T47D (cell line): Measurements from ENCODE around the gene ACOX2.

ENCODE experiments used
- DNase-seq, 2 experiments: peaks; one replicate each; pipeline versions ENCODE4 v3.0.0 to v3.0.0-alpha.2; 2011 to 2012; ENCODE audit warnings: low read depth in 1 of 2, low spot score in 1 of 2
- JUND ChIP-seq: IDR thresholded peaks from 2 replicates; pipeline ENCODE4 v1.6.1; 2012; ENCODE audit warnings: low read depth
- in situ Hi-C: cut with HindIII; loops from 2 replicates; pipeline ENCODE4 v1.10.0; 2016; ENCODE audit warnings: low sequenced_read_pairs, low pct_unique_long_range_greater_than_20kb

The ACOX2 gene

DNA sequence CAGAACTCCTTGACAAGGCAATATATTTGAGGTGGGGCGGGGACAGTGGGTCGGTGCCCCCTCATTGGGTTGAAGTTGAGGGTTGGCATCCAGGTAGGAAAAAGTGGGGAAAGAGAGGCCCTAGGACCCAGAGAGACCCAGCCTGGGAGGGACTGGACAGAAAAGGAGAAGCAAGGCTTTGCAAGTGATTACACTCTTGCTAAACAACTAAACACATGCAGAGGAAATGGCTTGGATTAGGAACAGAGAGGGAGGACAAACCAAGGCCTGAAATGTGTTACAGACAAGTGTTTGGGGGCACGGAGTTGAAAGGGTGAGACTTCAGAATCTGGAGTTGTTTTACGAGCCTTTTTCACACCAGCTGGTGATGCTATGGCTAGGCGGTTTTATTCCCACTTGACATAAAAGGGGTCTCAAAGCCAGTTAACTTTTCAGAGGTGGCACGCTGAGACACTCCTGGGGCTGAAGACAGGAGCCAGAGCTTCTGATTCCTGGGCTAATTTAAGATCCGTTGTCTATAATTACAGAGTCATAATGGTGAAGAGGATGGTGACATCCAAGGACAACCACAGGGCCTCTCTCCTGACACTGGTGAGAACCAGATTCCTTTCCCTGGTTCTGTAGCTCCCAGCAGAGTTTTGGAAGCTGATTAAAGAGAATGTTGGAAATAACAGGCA is 52.8 kb downstream of the ACOX2 start:
- no peak for TF ChIP-seq JUND
- in situ Hi-C loops, result no loop called here
- DNase-seq, result no peak

GRCh38 chr3:58482917-58483636 is 53.9 kb downstream of the ACOX2 start:
- TF ChIP-seq JUND, result no peak
- in situ Hi-C loops, result no loop called here

GRCh38 chr3:58480309-58480708 is 56.7 kb downstream of the ACOX2 start:
- no peak for TF ChIP-seq JUND
- in situ Hi-C loops, result no loop called here

More at GRCh38 chr3:58482917-58483636, 53.9 kb downstream of the ACOX2 start:
- DNase-seq, result no peak

DNA sequence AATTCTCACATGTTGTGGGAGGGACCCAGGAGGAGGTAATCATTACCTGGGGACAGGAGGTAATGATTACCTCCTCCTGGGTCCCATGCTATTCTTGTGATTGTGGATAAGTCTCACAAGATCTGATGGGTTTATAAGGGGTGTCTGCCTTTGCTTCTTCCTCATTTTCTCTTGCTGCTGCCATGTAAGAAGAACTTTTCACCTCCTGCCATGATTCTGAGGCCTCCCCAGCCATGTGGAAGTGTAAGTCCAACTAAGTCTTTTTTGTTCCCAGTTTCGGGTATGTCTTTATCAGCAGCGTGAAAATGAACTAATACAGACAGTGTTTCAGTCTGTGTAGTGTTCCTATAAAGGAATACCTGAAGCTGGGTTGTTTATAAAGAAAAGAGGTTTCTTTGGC is 58.2 kb downstream of the ACOX2 start:
- no peak for DNase-seq
- no peak for TF ChIP-seq JUND
- in situ Hi-C loops, result no loop called here

More at GRCh38 chr3:58480309-58480708, 56.7 kb downstream of the ACOX2 start:
- DNase-seq, result no peak

DNA sequence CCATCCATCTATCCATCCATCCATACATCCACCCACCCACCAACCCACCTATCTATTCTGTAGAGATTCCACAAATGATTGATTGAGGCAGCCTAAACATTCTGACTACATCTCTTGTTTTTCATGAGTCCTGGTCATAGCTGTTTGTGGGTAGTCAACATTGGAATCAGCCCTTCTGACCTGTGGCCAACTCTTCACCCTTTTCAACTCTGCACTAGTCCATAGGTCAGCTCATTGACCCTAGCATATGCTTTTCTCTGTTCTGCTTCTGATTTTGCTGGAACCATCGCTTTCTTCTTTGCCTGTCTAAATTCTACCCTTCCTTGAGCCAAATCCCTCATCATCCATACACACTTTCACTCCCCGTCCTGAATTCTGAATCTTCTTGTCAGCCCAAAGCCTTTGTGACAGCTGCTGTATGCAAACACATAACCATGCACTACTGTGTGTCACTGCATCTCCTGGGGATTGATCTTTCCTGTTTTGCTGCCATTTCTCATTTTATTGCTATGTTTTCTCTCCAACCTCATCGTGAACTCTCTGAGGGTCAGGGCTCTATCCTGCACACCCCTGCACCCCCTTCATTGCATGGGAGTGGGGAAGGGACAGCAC is 61.9 kb downstream of the ACOX2 start:
- in situ Hi-C loops, result no loop called here
- TF ChIP-seq JUND, result no peak

GRCh38 chr3:58474348-58474911 is 62.6 kb downstream of the ACOX2 start:
- TF ChIP-seq JUND, result no peak
- in situ Hi-C loops, result no loop called here
- no peak for DNase-seq

More for the DNA sequence above, 61.9 kb downstream of the ACOX2 start:
- no peak for DNase-seq

GRCh38 chr3:58473275-58473674 is 63.7 kb downstream of the ACOX2 start:
- in situ Hi-C loops, result no loop called here
- DNase-seq, result no peak
- no peak for TF ChIP-seq JUND

- TF ChIP-seq JUND, result peak; percentile 98; the same call in 1 of the 2 replicates
- peak; percentile 39 to 98 for DNase-seq
- in situ Hi-C loops, result no loop called here
Measured at GRCh38 chr3:58471025-58471887, 65.7 kb downstream of the ACOX2 start.

GRCh38 chr3:58470363-58471024 is 66.5 kb downstream of the ACOX2 start:
- no peak for DNase-seq
- in situ Hi-C loops, result no loop called here
- TF ChIP-seq JUND, result no peak

GRCh38 chr3:58469096-58469495 is 67.9 kb downstream of the ACOX2 start:
- in situ Hi-C loops, result no loop called here
- no peak for DNase-seq
- TF ChIP-seq JUND, result no peak

DNA sequence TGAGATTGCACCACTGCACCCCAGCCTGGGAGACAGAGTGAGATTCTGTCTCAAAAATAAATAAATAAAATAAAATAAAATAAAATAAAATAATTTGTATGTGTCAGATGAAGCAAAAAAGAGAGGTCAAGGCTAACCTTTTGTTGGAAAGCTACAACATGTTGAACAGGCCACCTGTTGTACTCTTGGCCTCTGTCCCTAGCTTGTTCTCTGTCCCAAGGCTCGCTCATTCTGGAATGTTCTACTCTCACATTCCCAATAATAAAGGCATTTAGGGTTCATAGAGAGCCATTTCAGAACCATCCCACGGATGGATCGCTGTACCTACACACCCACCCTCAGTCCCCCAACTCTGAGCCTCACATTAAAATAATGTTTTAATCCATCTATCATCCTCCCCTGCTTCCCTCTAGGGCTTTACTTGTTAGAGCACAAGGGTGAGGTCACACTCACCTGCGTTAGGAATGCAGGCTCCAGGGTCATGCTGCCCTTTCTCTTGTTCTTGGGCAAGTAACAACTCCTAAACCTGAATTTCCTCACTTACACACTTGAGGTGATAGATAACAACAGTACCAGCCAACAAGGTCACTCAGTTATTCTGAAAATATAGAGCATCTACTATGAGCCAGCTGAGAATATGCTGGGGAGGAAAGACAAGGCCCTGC is 70.0 kb downstream of the ACOX2 start:
- peak in 1 of 2 experiments; percentile 98 for DNase-seq
- in situ Hi-C loops, result no loop called here
- TF ChIP-seq JUND, result peak; percentile 93; the same call in 1 of the 2 replicates

GRCh38 chr3:58464866-58465265 is 72.1 kb downstream of the ACOX2 start:
- no peak for DNase-seq
- no peak for TF ChIP-seq JUND
- in situ Hi-C loops, result no loop called here
